Neural crest cell (in vitro differentiated cells): ENCODE results near the gene C1QTNF1. TPM values are rescaled to one million over a fixed set of nuclear protein-coding genes. Genes with fewer than 3 reads are reported as not detected.

Source experiments
- DNase-seq: peaks from one replicate; pipeline ENCODE4 v3.0.0; 2021; ENCODE audit warnings: low read depth, mixed read lengths, low spot score
- H3K27ac Mint-ChIP-seq: one replicate; pipeline ENCODE4 v1.8.0; 2021; ENCODE audit warnings: mild to moderate bottlenecking, mixed read lengths; ENCODE audit not compliant: unreplicated experiment
- H3K27me3 Mint-ChIP-seq: 2 replicates; pipeline ENCODE4 v1.8.0; 2021; ENCODE audit warnings: low read depth, mild to moderate bottlenecking, mixed read lengths
- H3K36me3 Mint-ChIP-seq: 2 replicates; pipeline ENCODE4 v1.8.0; 2021; ENCODE audit warnings: low read depth, mild to moderate bottlenecking, mixed read lengths
- H3K4me1 Mint-ChIP-seq: 2 replicates; pipeline ENCODE4 v1.8.0; 2021; ENCODE audit warnings: mixed read lengths
- H3K4me3 Mint-ChIP-seq: one replicate; pipeline ENCODE4 v1.8.0; 2021; ENCODE audit warnings: mild to moderate bottlenecking, mixed read lengths
- H3K9me3 Mint-ChIP-seq: 2 replicates; pipeline ENCODE4 v1.8.0; 2021; ENCODE audit warnings: mixed read lengths
- CTCF ChIP-seq: fragments of 200-600 bp; sonication (generic); conservative IDR thresholded peaks from 2 replicates; pipeline ENCODE4 v1.5.0; 2021; ENCODE audit warnings: antibody characterized with exemption, mild to moderate bottlenecking
- total RNA-seq: library from RNA; stranded (reverse); gene quantifications from 2 replicates; pipeline ENCODE4 v1.2.1, GENCODE V29; 2021

Gene C1QTNF1
- total RNA-seq, 1 donor from 2014 or later = 0.89 TPM

- H3K9me3 Mint-ChIP-seq = peaks cover 5% of the 10 kb centered on the region
- no peak overlapping the region for H3K27ac Mint-ChIP-seq
- H3K36me3 Mint-ChIP-seq = no peaks in the 10 kb centered on the region
- H3K27me3 Mint-ChIP-seq = no peaks in the 10 kb centered on the region
- no peak for DNase-seq
- no peaks in the 10 kb centered on the region for H3K4me1 Mint-ChIP-seq
- H3K4me3 Mint-ChIP-seq = no peak overlapping the region
- no peak for TF ChIP-seq CTCF
Measured at GRCh38 chr17:79062691-79063090, 38.7 kb downstream of the C1QTNF1 start.

GRCh38 chr17:79064026-79064425 is 40.1 kb downstream of the C1QTNF1 start:
- H3K27me3 Mint-ChIP-seq = no peaks in the 10 kb centered on the region
- no peaks in the 10 kb centered on the region for H3K36me3 Mint-ChIP-seq
- H3K27ac Mint-ChIP-seq = no peak overlapping the region
- no peaks in the 10 kb centered on the region for H3K9me3 Mint-ChIP-seq
- H3K4me1 Mint-ChIP-seq = no peaks in the 10 kb centered on the region
- H3K4me3 Mint-ChIP-seq = no peak overlapping the region
- no peak for TF ChIP-seq CTCF
- no peak for DNase-seq

GRCh38 chr17:79065105-79065670 is 41.2 kb downstream of the C1QTNF1 start:
- peak; percentile 65 for TF ChIP-seq CTCF

GRCh38 chr17:79066963-79067362 is 43.0 kb downstream of the C1QTNF1 start:
- Mint-ChIP-seq H3K36me3 (no peaks in the 10 kb centered on the region), H3K4me3 (no peak overlapping the region), H3K9me3 (no peaks in the 10 kb centered on the region), H3K4me1 (no peaks in the 10 kb centered on the region), H3K27ac (no peak overlapping the region), H3K27me3 (peaks cover 7% of the 10 kb centered on the region)
- DNase-seq = no peak
- TF ChIP-seq CTCF = no peak

More at GRCh38 chr17:79065105-79065670, 41.2 kb downstream of the C1QTNF1 start:
- no peak overlapping the region for H3K4me3 Mint-ChIP-seq
- no peak overlapping the region for H3K27ac Mint-ChIP-seq
- H3K27me3 Mint-ChIP-seq = peaks cover 4% of the 10 kb centered on the region
- no peaks in the 10 kb centered on the region for H3K36me3 Mint-ChIP-seq
- no peaks in the 10 kb centered on the region for H3K4me1 Mint-ChIP-seq
- DNase-seq = peak; percentile 37
- no peaks in the 10 kb centered on the region for H3K9me3 Mint-ChIP-seq

GRCh38 chr17:79070266-79070880 is 46.4 kb downstream of the C1QTNF1 start:
- no peak overlapping the region for H3K27ac Mint-ChIP-seq
- H3K27me3 Mint-ChIP-seq = peaks cover 7% of the 10 kb centered on the region
- H3K4me1 Mint-ChIP-seq = peaks cover 3% of the 10 kb centered on the region
- no peak overlapping the region for H3K4me3 Mint-ChIP-seq
- no peak for TF ChIP-seq CTCF
- no peaks in the 10 kb centered on the region for H3K9me3 Mint-ChIP-seq
- H3K36me3 Mint-ChIP-seq = no peaks in the 10 kb centered on the region
- no peak for DNase-seq
